SJSA1 (cell line): ENCODE measurements around the gene MCU. TPM values are rescaled to one million over a fixed set of nuclear protein-coding genes. Genes with fewer than 3 reads are reported as not detected.
"Not testable (repeated sequence)": the region's sequence is repeated elsewhere in the genome, so short reads cannot be mapped to it uniquely, and the experiment has no call there.

Experiments
- DNase-seq, 2 experiments: peaks; one replicate each; pipeline ENCODE4 v3.0.0-alpha.2; 2015 to 2020; ENCODE audit warnings: low spot score in 2 of 2, low read depth in 1 of 2
- H3K27ac ChIP-seq: fragments of 250-450 bp; sonication (Bioruptor Pico); 2 replicates; pipeline ENCODE4 v1.5.1; 2020; ENCODE audit warnings: mild to moderate bottlenecking, moderate library complexity
- H3K27me3 ChIP-seq: fragments of 250-450 bp; sonication (Bioruptor Pico); replicated peaks from 2 replicates; pipeline ENCODE4 v1.5.1; 2020; ENCODE audit warnings: mild to moderate bottlenecking, moderate library complexity
- H3K36me3 ChIP-seq: fragments of 250-450 bp; sonication (Bioruptor Pico); 2 replicates; pipeline ENCODE4 v1.5.1; 2020; ENCODE audit warnings: mild to moderate bottlenecking
- H3K4me1 ChIP-seq: fragments of 250-450 bp; sonication (Bioruptor Pico); replicated peaks from 2 replicates; pipeline ENCODE4 v1.6.1; 2021; ENCODE audit warnings: mild to moderate bottlenecking
- H3K4me3 ChIP-seq: fragments of 250-450 bp; sonication (Bioruptor Pico); 2 replicates; pipeline ENCODE4 v1.5.1; 2020; ENCODE audit warnings: mild to moderate bottlenecking
- H3K9me3 ChIP-seq: fragments of 250-450 bp; sonication (Bioruptor Pico); replicated peaks from 2 replicates; pipeline ENCODE4 v1.5.1; 2020; ENCODE audit warnings: mild to moderate bottlenecking
- total RNA-seq: library from RNA; depleted of rRNA; stranded (reverse); fragments of >200 nt; shearing (Covaris generic); gene quantifications from 2 replicates; pipeline ENCODE4 v1.2.3, GENCODE V29; 2014

The MCU gene
- total RNA-seq, 1 experiment from 2014 or later, result 59.9 TPM

DNA sequence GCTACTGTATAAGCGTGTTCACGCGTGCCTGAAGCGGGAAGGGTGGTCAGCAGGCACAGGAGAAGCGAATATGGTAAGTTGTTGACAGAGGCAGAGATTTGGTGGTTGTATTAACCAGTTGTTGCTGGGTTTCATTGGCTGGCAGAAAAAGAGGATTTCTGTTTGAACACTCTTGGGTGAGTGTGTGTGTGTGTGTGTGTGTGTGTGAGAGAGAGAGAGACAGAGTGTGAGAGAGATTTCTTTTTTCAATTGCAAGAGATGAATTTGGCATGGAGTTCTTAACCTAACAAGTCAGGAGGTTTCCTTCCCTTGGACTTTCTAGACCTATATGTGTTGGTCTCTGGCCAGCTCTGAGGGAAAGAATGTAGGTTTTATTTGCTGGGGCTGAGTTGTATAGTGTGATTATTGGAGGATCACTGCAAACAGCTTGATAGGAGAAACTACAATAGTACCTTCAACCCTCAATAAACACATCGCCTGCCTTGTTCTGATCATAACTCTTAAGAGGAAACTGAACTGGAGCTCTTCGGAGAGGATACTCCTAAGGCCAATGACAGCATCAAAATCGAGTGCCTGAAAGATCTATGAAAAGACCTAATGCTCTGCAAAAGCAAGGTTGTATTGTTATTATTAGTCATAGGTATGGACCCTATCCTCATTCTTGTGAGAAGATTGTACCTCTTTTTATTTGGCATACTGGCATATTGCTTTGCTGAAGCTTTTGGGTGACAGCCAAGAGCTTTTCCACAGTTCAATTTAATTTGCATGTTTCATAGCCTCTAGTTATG lies 1.2 kb downstream of the MCU start:
- H3K27me3 ChIP-seq, result no peaks in the 10 kb centered on the region
- peak in 1 of 2 experiments; percentile 37 for DNase-seq
- H3K4me3 ChIP-seq, result peak overlapping the region; percentile 95

DNA sequence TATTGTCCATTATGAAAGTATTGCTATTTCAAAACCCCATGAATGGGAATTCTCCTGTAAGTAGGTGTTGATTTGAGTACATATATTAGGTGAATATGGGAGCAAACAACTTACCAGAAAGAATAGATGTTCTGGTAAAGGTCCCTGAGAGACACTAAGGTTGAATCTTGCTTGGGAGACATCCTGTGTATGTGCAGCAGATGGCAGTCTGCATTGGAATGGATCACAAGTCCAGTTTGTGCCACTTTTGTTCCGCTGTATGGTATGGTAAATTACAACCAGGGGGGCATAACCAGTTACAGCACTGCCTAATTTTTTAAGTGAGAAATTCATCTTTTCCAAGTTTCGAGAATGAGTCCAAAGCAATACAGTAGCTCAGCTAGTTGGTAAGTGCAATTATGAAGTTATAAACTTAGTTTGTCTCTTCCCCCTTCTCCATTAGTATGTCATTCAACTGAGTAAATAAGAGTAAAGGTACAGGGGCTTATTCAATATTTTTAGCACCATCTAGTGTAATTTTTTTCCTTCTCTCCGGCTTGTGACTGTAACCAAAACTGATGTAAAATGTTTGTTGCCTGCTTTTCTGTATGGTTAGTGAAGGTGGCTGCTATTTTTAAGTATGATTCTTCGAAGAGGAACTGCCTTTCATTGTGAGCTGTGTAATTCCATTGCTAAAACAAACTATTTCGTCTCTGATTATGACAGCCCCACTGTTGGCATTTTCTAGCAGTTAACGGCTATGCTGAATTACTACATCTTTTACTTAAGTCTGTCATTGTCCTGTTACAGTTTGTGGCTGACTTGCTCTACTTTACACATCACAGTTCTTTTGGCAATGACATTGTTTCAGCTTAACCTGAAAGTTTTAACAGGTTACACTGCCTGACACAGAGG lies 2.8 kb downstream of the MCU start:
- peak in 1 of 2 experiments; percentile 51 for DNase-seq
- no peaks in the 10 kb centered on the region for H3K27me3 ChIP-seq
- H3K36me3 ChIP-seq, result peaks cover 9% of the 10 kb centered on the region
- H3K4me3 ChIP-seq, result no peak overlapping the region; the same call in 1 of the 2 replicates
- peaks cover 31% of the 10 kb centered on the region for H3K4me1 ChIP-seq
- H3K27ac ChIP-seq, result peak overlapping the region; percentile 67
- H3K9me3 ChIP-seq, result no peaks in the 10 kb centered on the region

More for the DNA sequence above, 1.2 kb downstream of the MCU start:
- no peaks in the 10 kb centered on the region for H3K9me3 ChIP-seq
- H3K36me3 ChIP-seq, result peaks cover 9% of the 10 kb centered on the region
- H3K4me1 ChIP-seq, result peaks cover 34% of the 10 kb centered on the region
- H3K27ac ChIP-seq, result peak overlapping the region; percentile 76; the same call in 1 of the 2 replicates

DNA sequence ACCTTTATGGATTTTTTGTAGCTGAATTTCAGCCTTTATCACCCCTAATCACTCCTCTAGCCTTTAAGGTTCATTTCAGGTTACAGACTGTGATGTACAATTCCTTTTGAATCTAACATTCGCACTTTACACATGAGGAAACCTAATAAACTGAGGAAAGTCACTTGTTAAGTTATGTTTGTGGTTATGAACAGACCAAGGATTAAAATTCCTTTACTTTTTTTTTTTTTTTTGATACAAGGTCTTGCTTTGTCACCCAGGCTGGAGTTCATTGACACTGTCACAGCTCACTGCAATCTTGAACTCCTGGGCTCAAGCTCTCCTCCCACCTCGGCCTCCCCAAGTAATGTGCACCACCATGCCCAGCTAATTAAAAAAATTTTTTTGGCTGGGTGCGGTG lies 3.6 kb downstream of the MCU start:
- Histone ChIP-seq H3K4me1 (peaks cover 31% of the 10 kb centered on the region), H3K27me3 (no peaks in the 10 kb centered on the region), H3K9me3 (no peaks in the 10 kb centered on the region), H3K27ac (peak overlapping the region; percentile 67), H3K36me3 (peaks cover 9% of the 10 kb centered on the region), H3K4me3 (no peak overlapping the region)
- no peak for DNase-seq

DNA sequence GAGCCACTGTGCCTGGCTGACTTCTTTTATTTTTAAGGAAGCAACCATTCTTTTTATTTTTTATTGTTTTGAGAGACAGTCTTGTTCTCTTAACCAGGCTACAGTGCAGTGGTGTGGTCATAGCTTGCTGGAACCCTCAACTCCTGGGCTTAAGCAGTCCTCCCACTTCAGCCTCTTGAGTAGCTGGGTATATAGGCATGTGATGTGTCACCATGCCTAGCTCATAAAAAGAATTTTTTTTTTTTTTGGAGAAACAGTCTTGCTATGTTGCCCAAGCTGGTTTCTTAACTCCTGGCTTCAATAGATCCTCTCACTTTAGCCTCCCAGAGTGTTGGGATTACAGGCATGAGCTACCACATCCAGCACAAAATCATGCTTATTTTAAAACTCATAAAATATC lies 5.8 kb downstream of the MCU start:
- Histone ChIP-seq H3K4me1 (peaks cover 30% of the 10 kb centered on the region), H3K9me3 (no peaks in the 10 kb centered on the region), H3K4me3 (no peak overlapping the region), H3K27ac (no peak overlapping the region), H3K27me3 (no peaks in the 10 kb centered on the region), H3K36me3 (peaks cover 4% of the 10 kb centered on the region)
- DNase-seq, result no peak

DNA sequence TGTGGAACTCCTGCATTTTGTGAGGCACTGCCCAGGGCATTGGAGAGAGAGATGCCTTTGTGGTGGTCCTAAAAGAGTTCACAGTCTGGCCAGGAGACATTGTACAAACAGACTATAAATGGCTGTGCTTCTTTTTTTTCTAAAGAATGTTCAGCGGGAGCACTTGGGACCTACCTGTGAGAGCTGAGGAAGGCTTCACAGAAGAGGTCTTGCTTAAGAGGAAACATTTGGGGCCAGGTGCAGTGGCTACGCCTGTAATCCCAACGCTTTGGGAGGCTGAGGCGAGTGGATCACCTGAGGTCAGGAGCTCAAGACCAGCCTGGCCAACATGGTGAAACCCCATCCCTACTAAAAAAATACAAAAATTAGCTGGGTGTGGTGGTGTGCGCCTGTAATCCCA lies 10.5 kb downstream of the MCU start:
- not testable (repeated sequence) for H3K4me3 ChIP-seq, DNase-seq, H3K27me3 ChIP-seq, H3K4me1 ChIP-seq, H3K36me3 ChIP-seq, H3K9me3 ChIP-seq, H3K27ac ChIP-seq

DNA sequence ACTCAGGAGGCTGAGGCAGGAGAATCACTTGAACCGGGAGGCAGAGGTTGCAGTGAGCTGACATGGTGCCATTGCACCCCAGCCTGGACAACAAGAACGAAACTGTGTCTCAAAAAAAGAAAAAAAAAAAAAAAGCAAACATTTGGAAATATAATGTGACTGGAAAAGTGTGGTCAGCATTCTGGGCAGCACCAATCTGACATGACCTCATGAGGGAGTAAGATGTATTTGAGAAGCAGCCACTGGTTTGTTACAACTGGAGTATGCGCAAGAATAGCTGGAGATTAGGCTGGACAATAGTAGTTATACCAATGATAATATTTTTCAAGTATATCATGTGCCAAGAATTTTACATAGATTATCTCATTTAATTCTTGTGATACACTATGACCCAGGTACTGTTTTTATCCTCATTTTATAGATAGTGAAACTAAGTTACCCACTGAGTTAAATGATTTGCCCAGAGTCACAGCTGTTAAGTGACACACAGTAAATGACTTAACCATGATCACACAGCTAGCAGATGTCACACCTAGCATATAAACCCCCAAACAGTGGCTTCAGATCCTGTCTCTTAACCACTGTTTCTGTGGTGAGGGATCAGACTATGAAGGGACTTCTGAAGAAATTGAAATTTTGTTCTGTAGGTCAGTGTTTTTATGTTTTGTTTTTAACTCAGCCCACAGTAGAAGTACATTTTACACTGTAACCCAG lies 11.1 kb downstream of the MCU start:
- no peak overlapping the region for H3K4me3 ChIP-seq
- peaks cover 5% of the 10 kb centered on the region for H3K4me1 ChIP-seq
- DNase-seq, result no peak
- no peaks in the 10 kb centered on the region for H3K27me3 ChIP-seq
- 0 out of 2 replicates have a peak, but pooled peaks cover 1% of the 10 kb centered on the region for H3K36me3 ChIP-seq
- H3K27ac ChIP-seq, result no peak overlapping the region
- no peaks in the 10 kb centered on the region for H3K9me3 ChIP-seq

DNA sequence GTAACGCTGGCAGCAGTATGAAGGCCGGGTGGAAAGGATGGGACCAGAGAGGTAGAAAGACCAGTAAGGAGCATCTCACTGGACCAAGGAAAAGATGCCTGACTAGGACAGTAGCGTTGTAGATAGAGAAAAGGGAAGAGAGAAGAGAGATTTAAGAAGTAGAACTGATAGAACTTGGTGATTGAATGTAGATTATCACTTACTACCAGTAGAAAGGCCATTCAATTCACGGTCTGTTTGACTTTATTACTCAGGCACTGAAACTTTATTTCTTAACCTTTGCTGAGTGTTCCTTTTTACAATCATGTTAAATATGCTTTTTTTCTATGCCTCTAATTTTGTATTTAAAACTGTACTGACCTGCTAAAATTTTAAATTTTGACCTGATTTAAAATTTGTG lies 12.2 kb downstream of the MCU start:
- H3K36me3 ChIP-seq, result 0 out of 2 replicates have a peak, but pooled peaks cover 7% of the 10 kb centered on the region
- H3K27ac ChIP-seq, result no peak overlapping the region
- H3K27me3 ChIP-seq, result no peaks in the 10 kb centered on the region
- DNase-seq, result no peak
- no peak overlapping the region for H3K4me3 ChIP-seq
- H3K4me1 ChIP-seq, result peaks cover 16% of the 10 kb centered on the region
- H3K9me3 ChIP-seq, result no peaks in the 10 kb centered on the region

DNA sequence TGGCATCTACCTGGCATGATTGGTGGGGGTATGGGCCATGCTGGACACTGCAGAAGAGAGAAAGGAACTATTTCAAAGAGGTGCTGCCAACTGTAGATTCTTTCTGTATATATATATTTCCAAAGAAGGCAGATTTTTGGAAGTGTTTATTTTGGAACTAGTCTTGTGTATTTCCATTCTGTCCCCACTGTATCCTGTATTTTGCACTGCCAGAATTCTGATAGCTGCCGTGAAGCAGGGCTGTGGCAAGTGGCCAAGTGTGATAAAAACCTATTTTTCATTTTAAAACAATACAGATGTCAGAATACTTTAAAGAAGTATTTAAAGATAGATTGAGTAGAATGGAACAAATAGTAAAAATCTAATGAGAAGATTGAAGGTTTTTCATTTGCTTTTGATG lies 17.1 kb downstream of the MCU start:
- Histone ChIP-seq H3K27ac (no peak overlapping the region), H3K4me3 (no peak overlapping the region), H3K4me1 (peaks cover 42% of the 10 kb centered on the region), H3K9me3 (no peaks in the 10 kb centered on the region), H3K36me3 (0 out of 2 replicates have a peak, but pooled peaks cover 12% of the 10 kb centered on the region), H3K27me3 (no peaks in the 10 kb centered on the region)
- no peak for DNase-seq

DNA sequence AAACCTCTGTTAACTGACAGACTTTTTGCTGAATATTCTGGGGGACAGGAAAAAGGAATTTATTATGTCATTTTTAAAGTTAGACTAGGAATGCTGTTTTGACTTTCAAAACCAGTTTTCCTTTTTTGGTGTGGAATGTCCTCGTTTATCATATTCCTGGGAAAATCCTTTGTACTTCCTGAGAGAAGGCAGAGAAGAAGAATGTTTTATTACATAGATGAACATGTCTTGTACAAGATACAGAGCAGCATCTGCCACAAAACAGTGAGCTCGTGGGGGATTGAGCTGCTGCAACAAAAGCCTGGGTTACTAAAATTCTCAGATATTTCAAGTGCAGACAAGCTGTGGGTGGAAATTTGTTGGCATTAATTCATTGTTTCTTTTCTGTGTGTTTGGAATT lies 20.2 kb downstream of the MCU start:
- no peak overlapping the region for H3K4me3 ChIP-seq
- DNase-seq, result peak in 1 of 2 experiments; percentile 66
- H3K27me3 ChIP-seq, result no peaks in the 10 kb centered on the region
- H3K27ac ChIP-seq, result peak overlapping the region; percentile 82
- peaks cover 48% of the 10 kb centered on the region for H3K4me1 ChIP-seq
- H3K36me3 ChIP-seq, result peaks cover 26% of the 10 kb centered on the region
- no peaks in the 10 kb centered on the region for H3K9me3 ChIP-seq

DNA sequence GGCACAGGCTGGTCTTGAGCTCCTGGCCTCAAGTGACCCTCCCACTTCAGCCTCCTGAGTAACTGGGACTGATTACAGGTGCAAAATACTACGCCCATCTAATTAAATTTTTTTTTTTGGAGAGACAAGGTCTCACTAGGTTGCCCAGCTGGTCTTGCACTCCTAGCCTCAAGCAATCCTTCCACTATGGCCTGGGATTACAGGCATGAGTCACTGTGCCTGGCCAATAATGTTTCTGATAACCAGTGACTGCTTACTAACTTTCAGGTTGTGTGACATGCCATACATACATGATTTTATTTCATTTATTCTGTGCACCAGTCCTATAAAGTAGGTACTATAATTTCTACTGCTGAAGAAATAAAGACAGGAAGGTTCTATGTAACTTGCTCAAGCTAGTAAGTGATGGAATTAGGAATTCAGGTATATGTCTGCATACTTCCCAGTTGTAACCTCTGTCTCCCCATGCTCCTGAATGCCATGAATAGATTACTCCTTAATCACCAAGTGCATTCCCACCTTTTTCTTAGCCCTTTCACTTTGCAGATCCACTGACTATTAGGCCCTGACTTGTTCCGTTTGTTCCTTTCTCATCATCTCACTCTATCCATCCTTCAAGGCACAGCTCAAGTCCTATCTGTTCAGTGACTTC lies 28.1 kb downstream of the MCU start:
- peaks cover 9% of the 10 kb centered on the region; the same call in 1 of the 2 replicates for H3K4me1 ChIP-seq
- H3K4me3 ChIP-seq, result no peak overlapping the region
- no peaks in the 10 kb centered on the region for H3K9me3 ChIP-seq
- no peak for DNase-seq
- no peaks in the 10 kb centered on the region for H3K27me3 ChIP-seq
- H3K27ac ChIP-seq, result no peak overlapping the region
- H3K36me3 ChIP-seq, result peaks cover 25% of the 10 kb centered on the region

DNA sequence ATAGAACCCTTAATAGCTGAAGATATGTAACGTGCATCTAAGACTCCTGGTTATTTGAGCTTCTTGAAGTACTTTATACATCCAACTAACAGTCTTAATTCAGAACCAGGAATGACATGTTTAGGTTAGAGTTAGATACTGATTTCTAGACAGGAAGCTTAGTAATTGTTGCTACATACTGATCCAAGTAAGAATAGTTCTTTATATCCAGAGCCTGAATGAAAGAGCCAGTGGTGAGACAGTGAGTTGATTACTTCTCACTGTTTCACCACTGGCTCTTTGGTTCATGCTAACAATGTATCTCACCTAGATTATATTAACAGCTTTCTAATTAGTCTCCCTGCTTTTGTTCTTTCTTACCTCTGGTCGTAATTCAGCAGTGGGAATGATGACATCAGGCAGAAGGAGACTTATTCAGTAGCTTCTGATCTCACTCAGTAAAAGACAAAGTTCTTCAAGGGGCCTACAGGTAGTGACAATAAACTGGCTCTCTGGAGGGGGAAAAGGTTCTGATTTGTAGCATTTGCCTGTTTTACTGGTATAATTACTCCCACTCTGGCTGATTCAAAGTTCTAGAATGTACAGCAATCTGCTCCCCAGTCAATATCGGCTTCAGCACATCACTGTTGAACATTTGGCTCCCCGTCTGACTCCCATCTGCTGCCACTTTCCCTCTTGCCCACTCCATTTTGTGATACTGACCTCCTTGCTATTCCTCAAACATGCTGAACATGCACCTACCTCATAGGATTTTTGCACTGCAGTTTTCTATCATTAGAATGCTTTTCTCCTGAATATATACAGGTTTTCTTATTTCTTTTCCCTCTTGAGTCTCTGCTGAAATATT lies 29.1 kb downstream of the MCU start:
- H3K27ac ChIP-seq, result no peak overlapping the region

DNA sequence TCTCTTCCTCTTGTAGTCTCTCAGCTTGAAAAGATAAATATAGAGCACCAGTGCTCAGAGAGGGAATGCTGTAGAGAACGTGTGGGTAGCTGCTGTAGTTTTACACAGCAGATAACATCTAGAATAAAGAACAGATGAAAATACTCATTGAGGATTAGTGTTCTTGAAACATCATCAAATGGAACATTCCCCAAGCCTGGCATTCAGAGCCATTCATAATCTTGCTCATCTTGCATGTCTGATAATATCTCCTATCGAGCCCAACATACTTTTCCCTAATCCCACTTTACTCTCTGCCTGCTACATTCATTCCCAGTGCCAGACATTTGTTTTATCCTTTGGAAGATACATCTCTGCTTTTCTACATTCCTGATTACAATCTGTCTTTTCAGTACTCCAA lies 35.2 kb downstream of the MCU start:
- Histone ChIP-seq H3K27ac (no peak overlapping the region), H3K27me3 (no peaks in the 10 kb centered on the region), H3K4me3 (no peak overlapping the region), H3K36me3 (no peaks in the 10 kb centered on the region), H3K9me3 (no peaks in the 10 kb centered on the region), H3K4me1 (peaks cover 7% of the 10 kb centered on the region)
- DNase-seq, result no peak

More for the DNA sequence above, 29.1 kb downstream of the MCU start:
- Histone ChIP-seq H3K4me3 (no peak overlapping the region), H3K4me1 (peaks cover 3% of the 10 kb centered on the region; the same call in 1 of the 2 replicates), H3K27me3 (no peaks in the 10 kb centered on the region), H3K36me3 (peaks cover 15% of the 10 kb centered on the region), H3K9me3 (no peaks in the 10 kb centered on the region)
- DNase-seq, result no peak
